K562 (cell line): Measurements from ENCODE around the gene HEATR1. TPM values are rescaled to one million over a fixed set of nuclear protein-coding genes. Genes with fewer than 3 reads are reported as not detected.
"Not testable (repeated sequence)": the region's sequence is repeated elsewhere in the genome, so short reads cannot be mapped to it uniquely, and the experiment has no call there.

Experiments used
- DDX20 ChIP-seq: fragments of 450-650 bp; IDR thresholded peaks from 2 replicates; pipeline ENCODE4 v1.6.1; 2016; ENCODE audit warnings: missing genetic modification characterization, low read depth, mild to moderate bottlenecking, missing compliant biosample characterization, moderate library complexity
- DMBX1 ChIP-seq: fragments of 250-450 bp; sonication (Bioruptor Pico); IDR thresholded peaks from 2 replicates; pipeline ENCODE4 v1.8.0; 2022; ENCODE audit warnings: inconsistent platforms, mild to moderate bottlenecking, moderate library complexity, borderline replicate concordance
- GTF2A2 ChIP-seq: IDR thresholded peaks from 2 replicates; pipeline ENCODE4 v1.6.1; 2016; ENCODE audit warnings: mild to moderate bottlenecking, missing genetic modification characterization, missing compliant biosample characterization
- SMAD3 ChIP-seq: fragments of 450-650 bp; formaldehyde crosslinking; conservative IDR thresholded peaks from 2 replicates; pipeline ENCODE4 v1.4.0; 2020; ENCODE audit warnings: mild to moderate bottlenecking
- SMAD4 ChIP-seq: fragments of 250-450 bp; sonication (Bioruptor Pico); conservative IDR thresholded peaks from 2 replicates; pipeline ENCODE4 v1.8.0; 2021; ENCODE audit warnings: inconsistent platforms, mild to moderate bottlenecking, moderate library complexity
- TEAD2 ChIP-seq: fragments of 450-650 bp; IDR thresholded peaks from 2 replicates; pipeline ENCODE4 v1.6.1; 2016; ENCODE audit warnings: missing genetic modification characterization, control low read depth, missing compliant biosample characterization
- ZNF311 ChIP-seq: fragments of 250-450 bp; sonication (Bioruptor Pico); IDR thresholded peaks from 2 replicates; pipeline ENCODE4 v1.4.0; 2020; ENCODE audit warnings: mild to moderate bottlenecking, moderate library complexity
- ZNF41 ChIP-seq: fragments of 250-450 bp; sonication (Bioruptor Pico); conservative IDR thresholded peaks from 2 replicates; pipeline ENCODE4 v1.4.0; 2020; ENCODE audit warnings: mild to moderate bottlenecking
- ZNF79 ChIP-seq: fragments of 250-450 bp; sonication (Bioruptor Pico); IDR thresholded peaks from 2 replicates; pipeline ENCODE4 v1.4.0; 2020; ENCODE audit warnings: low read depth, mild to moderate bottlenecking, moderate library complexity
- polyA plus RNA-seq, 8 experiments: library from polyadenylated mRNA; depleted of rRNA in 4 of 8; stranded (reverse) in 5 of 8; unstranded in 3 of 8; fragments of >200 nt; fragmentation: Nextera tagmentation in 2 of 8; fragmentation: Illumina TruSeq in 1 of 8; extraction: Ambion mirVana in 2 of 8; extraction: Trizol in 1 of 8; gene quantifications; 2 replicates each; pipeline versions ENCODE4 v1.2.1 to v1.2.3, GENCODE V29; 2011 to 2014; ENCODE audit warnings: inconsistent platforms in 1 of 8, missing spikeins in 1 of 8
- total RNA-seq, 7 experiments: library from RNA; depleted of rRNA in 6 of 7; stranded (reverse); fragments of >200 nt in 6 of 7; fragmentation: Illumina TruSeq in 2 of 7; extraction: Trizol in 2 of 7; gene quantifications; 2 replicates each; pipeline versions ENCODE4 v1.2.1 to v1.2.3, GENCODE V29; 2011 to 2021; ENCODE audit warnings: low replicate concordance in 1 of 7
- TF ChIP-seq, protein P1 (sequence below), 3 experiments: fragments of 200-800 bp in 1 of 3; sonication (Bioruptor generic) in 1 of 3; sonication (generic) in 1 of 3; formaldehyde crosslinking in 1 of 3; IDR thresholded peaks; 2 replicates each; pipeline versions ENCODE4 v1.6.1 to v1.8.0; 2016 to 2022; ENCODE audit warnings: mild to moderate bottlenecking in 2 of 3, missing compliant biosample characterization in 2 of 3, missing genetic modification characterization in 2 of 3, missing genetic modification reagents in 1 of 3
- TF ChIP-seq, protein P2 (sequence below): fragments of 450-650 bp; conservative IDR thresholded peaks from 2 replicates; pipeline ENCODE4 v1.6.1; 2016; ENCODE audit warnings: missing genetic modification characterization, low read depth, mild to moderate bottlenecking, missing compliant biosample characterization, moderate library complexity

The HEATR1 gene
- total and polyA plus RNA-seq, 9 of the 15 experiments (the other 6 are each of a cell fraction or from before 2014, with no cell fraction given) = 28.3 to 108 (median 50.9) TPM

DNA sequence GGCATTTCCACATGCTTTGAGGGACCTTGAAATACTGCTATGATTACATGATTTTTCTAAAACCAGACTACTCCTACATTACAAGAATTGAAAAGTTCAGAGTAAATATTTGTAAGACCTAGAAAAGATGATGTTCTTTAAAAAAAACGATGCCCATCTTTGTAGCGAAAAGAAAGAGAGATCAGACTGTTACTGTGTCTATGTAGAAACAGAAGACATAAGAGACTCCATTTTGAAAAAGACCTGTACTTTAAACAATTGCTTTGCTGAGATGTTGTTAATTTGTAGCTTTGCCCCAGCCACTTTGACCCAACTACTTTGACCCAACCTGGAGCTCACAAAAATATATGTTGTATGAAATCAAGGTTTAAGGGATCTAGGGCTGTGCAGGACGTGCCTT lies 100.0 kb downstream of the HEATR1 start (continued):
- TF ChIP-seq SMAD4 (CRISPR knock-in tag) (peak; percentile 67; the same call in 1 of the 2 replicates), ZNF79 (CRISPR knock-in tag) (0 out of 2 replicates have a peak, but pooled peaks have one; percentile 39), ZNF41 (0 out of 2 replicates have a peak, but pooled peaks have one; percentile 31), DDX20 (tag) (peak; percentile 75; the same call in 1 of the 2 replicates), GTF2A2 (tag) (peak; percentile 64; the same call in 1 of the 2 replicates), DMBX1 (CRISPR knock-in tag) (peak; percentile 61; the same call in 1 of the 2 replicates), TEAD2 (tag) (0 out of 2 replicates have a peak, but pooled peaks have one; percentile 5), SMAD3 (CRISPR knock-in tag) (0 out of 2 replicates have a peak, but pooled peaks have one; percentile 34), ZNF311 (CRISPR knock-in tag) (peak; percentile 84)
- TF ChIP-seq, protein P1, sequence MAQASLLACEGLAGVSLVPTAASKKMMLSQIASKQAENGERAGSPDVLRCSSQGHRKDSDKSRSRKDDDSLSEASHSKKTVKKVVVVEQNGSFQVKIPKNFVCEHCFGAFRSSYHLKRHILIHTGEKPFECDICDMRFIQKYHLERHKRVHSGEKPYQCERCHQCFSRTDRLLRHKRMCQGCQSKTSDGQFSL (CRISPR knock-in tag; IDR thresholded peaks at IDR 0.05) = not testable (repeated sequence)
- TF ChIP-seq, protein P1 (tag; IDR thresholded peaks at IDR 0.05) = peak in 1 of 2 experiments; percentile 85; a peak in 2 of 4 replicates
- TF ChIP-seq, protein P2, sequence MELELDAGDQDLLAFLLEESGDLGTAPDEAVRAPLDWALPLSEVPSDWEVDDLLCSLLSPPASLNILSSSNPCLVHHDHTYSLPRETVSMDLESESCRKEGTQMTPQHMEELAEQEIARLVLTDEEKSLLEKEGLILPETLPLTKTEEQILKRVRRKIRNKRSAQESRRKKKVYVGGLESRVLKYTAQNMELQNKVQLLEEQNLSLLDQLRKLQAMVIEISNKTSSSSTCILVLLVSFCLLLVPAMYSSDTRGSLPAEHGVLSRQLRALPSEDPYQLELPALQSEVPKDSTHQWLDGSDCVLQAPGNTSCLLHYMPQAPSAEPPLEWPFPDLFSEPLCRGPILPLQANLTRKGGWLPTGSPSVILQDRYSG (tag) = 0 out of 2 replicates have a peak, but pooled peaks have one; percentile 60
